GM12892 (cell line): Measurements from ENCODE around the gene SULT1C2.
"Not testable (repeated sequence)": the region's sequence is repeated elsewhere in the genome, so short reads cannot be mapped to it uniquely, and the experiment has no call there.

ENCODE experiments used
- POLR2A ChIP-seq: IDR thresholded peaks from 2 replicates; pipeline ENCODE4 v1.6.1; 2011; ENCODE audit warnings: low read depth, low read length, control low read depth
- POLR2AphosphoS5 ChIP-seq: IDR thresholded peaks from 2 replicates; pipeline ENCODE4 v1.6.1; 2011; ENCODE audit warnings: low read depth, low read length, control low read depth
- TAF1 ChIP-seq: IDR thresholded peaks from 2 replicates; pipeline ENCODE4 v1.6.1; 2011; ENCODE audit warnings: low read depth, mild to moderate bottlenecking, control low read depth, low read length, borderline replicate concordance

DNA sequence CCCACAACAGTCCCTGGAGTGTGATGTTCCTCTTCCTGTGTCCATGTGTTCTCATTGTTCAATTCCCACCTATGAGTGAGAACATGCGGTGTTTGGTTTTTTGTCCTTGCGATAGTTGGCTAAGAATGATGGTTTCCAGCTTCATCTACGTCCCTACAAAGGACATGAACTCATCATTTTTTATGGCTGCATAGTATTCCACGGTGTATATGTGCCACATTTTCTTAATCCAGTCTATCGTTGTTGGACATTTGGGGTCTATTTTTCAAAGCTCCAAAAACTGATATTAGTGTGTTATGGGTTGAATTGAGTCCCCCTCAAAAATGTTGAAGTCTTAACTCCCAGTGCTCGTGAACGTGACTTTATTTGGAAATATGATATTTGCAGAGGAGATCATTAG, 4.1 kb upstream of the SULT1C2 start:
- not testable (repeated sequence) for TF ChIP-seq POLR2AphosphoS5, POLR2A, TAF1
